PC-3 (cell line): ENCODE results near the gene NELFB. TPM values are rescaled to one million over a fixed set of nuclear protein-coding genes. Genes with fewer than 3 reads are reported as not detected.

Source experiments
- ATAC-seq: fragments of 200-7000 bp; cut with Tn5 transposase; 2 replicates; pipeline ENCODE4 v1.9.1; 2020; ENCODE audit warnings: mild to moderate bottlenecking, moderate library complexity
- BruUV-seq: library from RNA; stranded (reverse); fragments of 400-500 nt; replicated peaks from 2 replicates; lab custom pipeline; 2021; lab: Mats Ljungman, UMichigan
- CTCF ChIA-PET: fragments of 300-600 bp; sonication (Branson Sonifier 250); formaldehyde crosslinking; loops from one replicate; lab custom pipeline; 2022; ENCODE audit warnings: antibody characterized with exemption; lab: Charles Lee
- POLR2A ChIA-PET: fragments of 300-600 bp; sonication (Branson Sonifier 250); formaldehyde crosslinking; loops from one replicate; lab custom pipeline; 2022; ENCODE audit warnings: antibody characterized with exemption; ENCODE audit not compliant: unreplicated experiment; lab: Charles Lee
- DNase-seq: peaks from one replicate; pipeline ENCODE4 v3.0.0-alpha.2; 2015
- H2AFZ ChIP-seq: fragments of 300-600 bp; sonication (generic); 2 replicates; pipeline ENCODE4 v1.6.0; 2016; ENCODE audit warnings: antibody characterized with exemption, low read length
- H3F3A ChIP-seq: fragments of 300-600 bp; sonication (generic); one replicate; pipeline ENCODE4 v1.6.0; 2017; ENCODE audit warnings: antibody characterized with exemption, low read length, control low read depth, mild to moderate bottlenecking; ENCODE audit not compliant: unreplicated experiment
- H3K27ac ChIP-seq: fragments of 300-600 bp; sonication (generic); 2 replicates; pipeline ENCODE4 v1.5.1; 2016; ENCODE audit warnings: mild to moderate bottlenecking, low read length
- H3K27me3 ChIP-seq: fragments of 300-600 bp; sonication (generic); 2 replicates; pipeline ENCODE4 v1.6.1; 2016; ENCODE audit warnings: low read length, mixed read lengths
- H3K36me3 ChIP-seq: fragments of 300-600 bp; sonication (generic); 2 replicates; pipeline ENCODE4 v1.6.1; 2016; ENCODE audit warnings: low read depth, mixed run types, low read length, mixed read lengths
- H3K4me1 ChIP-seq: fragments of 300-600 bp; sonication (generic); 2 replicates; pipeline ENCODE4 v1.5.1; 2016; ENCODE audit warnings: low read length; ENCODE audit not compliant: insufficient read depth
- H3K4me2 ChIP-seq: fragments of 300-600 bp; sonication (generic); 2 replicates; pipeline ENCODE4 v1.6.0; 2016; ENCODE audit warnings: low read length
- H3K4me3 ChIP-seq: fragments of 300-600 bp; sonication (generic); 2 replicates; pipeline ENCODE4 v1.5.1; 2016; ENCODE audit warnings: mild to moderate bottlenecking, low read length, mixed read lengths
- H3K79me2 ChIP-seq: fragments of 300-600 bp; sonication (generic); 2 replicates; pipeline ENCODE4 v1.6.1; 2017; ENCODE audit warnings: low read length, mixed read lengths
- H3K9ac ChIP-seq: fragments of 300-600 bp; sonication (generic); 2 replicates; pipeline ENCODE4 v1.6.0; 2016; ENCODE audit warnings: mild to moderate bottlenecking, low read length
- H3K9me2 ChIP-seq: fragments of 300-600 bp; sonication (generic); replicated peaks from 2 replicates; pipeline ENCODE4 v1.6.1; 2016; ENCODE audit warnings: mixed run types, low read length, mixed read lengths
- H3K9me3 ChIP-seq: fragments of 300-600 bp; sonication (generic); 2 replicates; pipeline ENCODE4 v1.6.1; 2016; ENCODE audit warnings: low read length, mixed read lengths
- H4K20me1 ChIP-seq: fragments of 300-600 bp; sonication (generic); 2 replicates; pipeline ENCODE4 v1.6.1; 2016; ENCODE audit warnings: low read length, mixed read lengths
- CTCF ChIP-seq: fragments of 300-600 bp; sonication (generic); conservative IDR thresholded peaks from 2 replicates; pipeline ENCODE4 v1.5.1; 2017; ENCODE audit warnings: antibody characterized with exemption, low read depth, mild to moderate bottlenecking, low read length
- EZH2 ChIP-seq: fragments of 300-600 bp; sonication (generic); IDR thresholded peaks from one replicate; pipeline ENCODE4 v1.6.1; 2017; ENCODE audit warnings: antibody characterized with exemption, mild to moderate bottlenecking, low read length; ENCODE audit not compliant: unreplicated experiment
- EZH2phosphoT487 ChIP-seq: fragments of 300-600 bp; sonication (generic); IDR thresholded peaks from 2 replicates; pipeline ENCODE4 v1.6.1; 2018; ENCODE audit warnings: mild to moderate bottlenecking, antibody characterized with exemption, low read length, borderline replicate concordance
- intact Hi-C: fragments of 100-400 bp; cut with micrococcal nuclease; formaldehyde crosslinking; loops from 2 replicates; pipeline ENCODE4 v1.9.0; 2023
- total RNA-seq: library from RNA; depleted of rRNA; stranded (reverse); fragments of >200 nt; gene quantifications from 2 replicates; pipeline ENCODE4 v1.2.3, GENCODE V29; 2014

NELFB gene
- total RNA-seq, 1 experiment from 2014 or later = 50.7 TPM

GRCh38 chr9:137280474-137281344, 25.6 kb downstream of the NELFB start:
- no peak overlapping the region for H2AFZ ChIP-seq
- no peak overlapping the region for H3K4me3 ChIP-seq
- intact Hi-C loops = no loop called here

GRCh38 chr9:137281345-137282116, 26.4 kb downstream of the NELFB start:
- ChIA-PET POLR2A (no interaction called here), CTCF (no interaction called here)
- no peaks in the 10 kb centered on the region for H3F3A ChIP-seq
- intact Hi-C loops = no loop called here
- no peak overlapping the region for H3K4me3 ChIP-seq
- no peak overlapping the region for H3K4me2 ChIP-seq
- H4K20me1 ChIP-seq = no peaks in the 10 kb centered on the region
- DNase-seq = no peak
- H3K79me2 ChIP-seq = peaks cover 19% of the 10 kb centered on the region
- TF ChIP-seq EZH2 (no peak), CTCF (no peak), EZH2phosphoT487 (no peak)
- ATAC-seq = no peak
- H3K27ac ChIP-seq = no peak overlapping the region
- no peaks in the 10 kb centered on the region for H3K36me3 ChIP-seq
- no peak overlapping the region for H2AFZ ChIP-seq
- no peaks in the 10 kb centered on the region for H3K9me3 ChIP-seq
- H3K9me2 ChIP-seq = no peaks in the 10 kb centered on the region
- BruUV-seq = no TSS peak
- H3K27me3 ChIP-seq = no peaks in the 10 kb centered on the region
- no peak overlapping the region for H3K9ac ChIP-seq
- peaks cover 12% of the 10 kb centered on the region for H3K4me1 ChIP-seq

More at GRCh38 chr9:137280474-137281344, 25.6 kb downstream of the NELFB start:
- Histone ChIP-seq H3K9me3 (no peaks in the 10 kb centered on the region), H3K4me2 (no peak overlapping the region), H3K79me2 (peaks cover 19% of the 10 kb centered on the region), H3K4me1 (peaks cover 17% of the 10 kb centered on the region), H3K27ac (no peak overlapping the region), H3F3A (no peaks in the 10 kb centered on the region), H3K36me3 (no peaks in the 10 kb centered on the region), H3K9me2 (no peaks in the 10 kb centered on the region), H4K20me1 (no peaks in the 10 kb centered on the region), H3K27me3 (no peaks in the 10 kb centered on the region), H3K9ac (no peak overlapping the region)
- ChIA-PET CTCF (no interaction called here), POLR2A (no interaction called here)
- ATAC-seq = no peak
- TF ChIP-seq EZH2 (no peak), CTCF (no peak), EZH2phosphoT487 (no peak)
- no peak for DNase-seq
- BruUV-seq = no TSS peak
